Stimulated activated CD8-positive, alpha-beta memory T cell treated with anti-CD3 and anti-CD28 coated beads, Interleukin-7, amount 100 ng/mL, for 4 hours (primary cell): Measurements from ENCODE around the gene C14orf39.
"Not testable (repeated sequence)": the region's sequence is repeated elsewhere in the genome, so short reads cannot be mapped to it uniquely, and the experiment has no call there.

Source experiments
- DNase-seq, 2 donors: peaks; one replicate each; pipeline ENCODE4 v3.0.0-alpha.2; 2020; ENCODE audit warnings: low read depth in 2 of 2

Gene C14orf39

DNA sequence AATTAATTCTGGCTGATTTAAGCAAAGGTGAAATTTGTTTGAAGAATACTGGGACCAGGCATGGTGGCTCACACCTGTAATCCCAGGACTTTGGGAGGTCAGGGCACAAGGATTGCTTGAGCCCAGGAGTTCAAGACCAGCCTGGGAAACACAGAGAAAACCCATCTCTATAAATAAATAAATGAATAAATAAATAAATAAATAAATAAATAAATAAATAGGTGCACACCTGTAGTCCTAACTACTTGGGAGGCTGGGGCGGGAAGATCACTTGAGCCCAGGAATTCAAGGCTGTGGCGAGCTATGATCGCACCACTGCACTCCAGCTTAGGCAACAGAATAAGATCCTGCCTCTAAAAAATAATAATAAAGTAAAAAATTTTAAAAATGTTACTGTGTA is 4.4 kb upstream of the C14orf39 start:
- no peak for DNase-seq

- no peak for DNase-seq
Measured at GRCh38 chr14:60488175-60488574, 2.3 kb upstream of the C14orf39 start.

GRCh38 chr14:60487211-60487610 is 1.3 kb upstream of the C14orf39 start:
- DNase-seq = no peak

DNA sequence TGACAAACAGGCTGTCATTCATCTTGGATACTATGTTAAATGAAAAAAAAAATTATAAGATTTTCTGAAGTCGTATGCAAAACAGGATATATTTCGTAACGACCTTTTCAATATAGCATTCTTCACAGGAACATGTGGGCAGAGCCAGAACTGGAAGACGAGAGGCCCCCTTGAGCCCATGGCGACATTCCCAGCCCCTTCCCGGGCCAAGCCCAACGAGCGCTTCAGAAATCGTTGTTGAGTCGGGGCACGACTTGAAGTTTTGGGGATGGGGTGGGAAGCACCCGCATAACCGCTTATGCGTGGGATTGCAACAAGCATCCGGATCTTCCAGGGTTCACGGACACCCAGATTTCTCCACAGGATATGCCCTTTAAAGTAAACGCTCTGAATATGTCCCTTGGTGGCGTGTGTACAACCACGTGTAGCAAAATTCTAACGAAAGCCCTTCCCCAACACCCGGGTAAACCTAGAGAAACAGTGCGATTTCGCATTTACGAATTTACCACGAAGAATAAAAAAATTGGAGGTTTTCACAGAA is 736 bp downstream of the C14orf39 start:
- DNase-seq = no peak

- DNase-seq = no peak
Measured at GRCh38 chr14:60482743-60483142, 3.1 kb downstream of the C14orf39 start.

DNA sequence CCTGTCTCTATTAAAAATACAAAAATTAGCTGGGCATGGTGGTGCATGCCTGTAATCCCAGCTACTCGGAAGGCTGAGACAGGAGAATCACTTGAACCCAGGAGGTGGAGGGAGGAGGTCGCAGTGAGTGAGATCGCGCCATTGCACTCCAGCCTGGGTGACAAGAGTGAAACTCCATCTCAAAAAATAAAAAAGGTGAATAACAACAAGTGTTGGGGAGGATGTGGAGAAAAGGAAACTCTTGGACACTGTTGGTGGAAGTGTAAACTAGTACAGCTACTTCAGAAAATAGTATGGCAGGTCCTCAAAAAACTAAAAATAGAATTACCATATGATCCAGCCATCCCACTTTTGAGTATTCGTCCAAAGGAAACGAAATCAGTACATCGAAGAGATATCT is 5.6 kb downstream of the C14orf39 start:
- DNase-seq = not testable (repeated sequence)

- DNase-seq = no peak
Measured at GRCh38 chr14:60455875-60456274, 30.0 kb downstream of the C14orf39 start.

GRCh38 chr14:60430276-60430675 is 55.6 kb downstream of the C14orf39 start:
- DNase-seq = no peak

DNA sequence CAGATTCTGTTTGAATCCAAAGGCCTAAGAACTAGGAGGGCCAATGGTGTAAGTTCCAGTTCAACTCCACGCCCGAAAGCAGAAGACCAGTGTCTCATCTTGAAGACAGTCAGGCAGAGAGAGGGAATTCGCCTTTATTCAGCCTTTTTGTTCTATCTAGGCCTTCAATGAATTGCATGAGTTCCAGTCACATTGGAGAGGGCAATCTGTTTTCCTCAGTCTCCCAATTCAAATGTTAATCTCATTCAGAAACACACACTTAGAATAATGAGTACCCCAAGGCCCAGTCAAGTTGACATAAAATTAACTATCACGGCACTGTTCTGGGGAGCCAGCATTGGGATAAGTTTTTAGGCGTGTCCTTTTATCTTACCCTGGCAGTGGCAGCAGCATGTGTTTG is 65.8 kb downstream of the C14orf39 start:
- no peak for DNase-seq

- not testable (repeated sequence) for DNase-seq
Measured at GRCh38 chr14:60397550-60397949, 88.3 kb downstream of the C14orf39 start.

DNA sequence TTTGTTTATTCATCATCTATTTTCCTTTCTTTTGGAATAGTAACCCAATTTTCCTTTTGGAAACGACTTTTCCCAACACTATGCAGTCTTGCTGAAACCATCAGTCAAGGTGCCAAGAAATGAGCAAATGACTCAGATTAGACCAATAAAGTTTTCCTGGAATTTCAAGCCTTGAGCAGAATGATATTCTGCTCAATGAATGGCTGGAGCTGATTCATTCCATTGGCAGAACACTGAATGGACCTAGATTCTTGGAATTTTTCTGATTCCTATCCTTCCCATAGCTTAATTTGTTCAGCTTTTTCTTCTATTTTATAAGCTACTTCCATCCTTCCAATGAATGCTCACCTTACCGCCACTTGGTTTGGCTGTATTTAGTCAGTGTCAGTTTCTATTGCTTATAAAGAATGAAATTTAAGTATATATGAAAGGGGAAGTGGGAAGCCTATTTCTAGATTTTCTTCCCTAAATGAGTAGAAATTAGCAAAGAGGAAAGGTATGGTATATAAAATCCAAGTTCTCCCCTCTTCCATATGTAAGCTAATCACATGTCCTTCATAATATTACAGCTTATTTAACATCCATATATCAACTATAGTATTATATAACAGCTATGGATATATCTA is 89.0 kb downstream of the C14orf39 start:
- no peak for DNase-seq
